Kidney epithelial cell (primary cell): ENCODE data around the gene CTRL. TPM values are rescaled to one million over a fixed set of nuclear protein-coding genes. Genes with fewer than 3 reads are reported as not detected.

Experiments used
- DNase-seq: peaks from one replicate; pipeline ENCODE4 v3.0.0-alpha.2; 2010; ENCODE audit warnings: low read depth
- H3K27me3 ChIP-seq: 2 replicates; pipeline ENCODE4 v1.6.0; 2011; ENCODE audit warnings: low read length; ENCODE audit not compliant: control insufficient read depth, insufficient read depth
- H3K36me3 ChIP-seq: 2 replicates; pipeline ENCODE4 v1.5.1; 2011; ENCODE audit warnings: low read length; ENCODE audit not compliant: control insufficient read depth, insufficient read depth
- H3K4me3 ChIP-seq: 2 replicates; pipeline ENCODE4 v1.5.1; 2011; ENCODE audit warnings: low read depth, mild to moderate bottlenecking, control low read depth, low read length
- CTCF ChIP-seq: IDR thresholded peaks from 2 replicates; pipeline ENCODE4 v1.5.1; 2011; ENCODE audit warnings: mild to moderate bottlenecking, moderate library complexity, low read length, control low read depth, inconsistent platforms; ENCODE audit not compliant: insufficient read depth, poor library complexity, severe bottlenecking
- total RNA-seq: library from RNA; depleted of rRNA; stranded (reverse); fragments of >200 nt; gene quantifications from 2 replicates; pipeline ENCODE4 v1.2.3, GENCODE V29; 2015

CTRL gene
- total RNA-seq, 1 donor from 2014 or later = not detected

- DNase-seq = no peak
- Histone ChIP-seq H3K36me3 (peaks cover 2% of the 10 kb centered on the region), H3K27me3 (no peaks in the 10 kb centered on the region), H3K4me3 (no peak overlapping the region)
- no peak for TF ChIP-seq CTCF
Observed at GRCh38 chr16:67928147-67928546, 3.5 kb downstream of the CTRL start.

- peaks cover 2% of the 10 kb centered on the region for H3K36me3 ChIP-seq
Observed at GRCh38 chr16:67927131-67927941, 4.3 kb downstream of the CTRL start.

GRCh38 chr16:67926181-67926750 lies 5.4 kb downstream of the CTRL start:
- DNase-seq = no peak
- no peak for TF ChIP-seq CTCF
- no peak overlapping the region for H3K4me3 ChIP-seq
- H3K27me3 ChIP-seq = no peaks in the 10 kb centered on the region
- peaks cover 2% of the 10 kb centered on the region for H3K36me3 ChIP-seq

More at GRCh38 chr16:67927131-67927941, 4.3 kb downstream of the CTRL start:
- TF ChIP-seq CTCF = no peak
- no peaks in the 10 kb centered on the region for H3K27me3 ChIP-seq
- H3K4me3 ChIP-seq = no peak overlapping the region
- no peak for DNase-seq

GRCh38 chr16:67924140-67924906 lies 7.3 kb downstream of the CTRL start:
- no peak overlapping the region for H3K4me3 ChIP-seq
- no peaks in the 10 kb centered on the region for H3K36me3 ChIP-seq
- DNase-seq = no peak
- no peaks in the 10 kb centered on the region for H3K27me3 ChIP-seq
- TF ChIP-seq CTCF = no peak

GRCh38 chr16:67923414-67924116 lies 8.1 kb downstream of the CTRL start:
- H3K27me3 ChIP-seq = no peaks in the 10 kb centered on the region
- no peak for DNase-seq
- no peak for TF ChIP-seq CTCF
- no peak overlapping the region for H3K4me3 ChIP-seq
- H3K36me3 ChIP-seq = no peaks in the 10 kb centered on the region
